Measurements from ENCODE around the gene SDF4.

DNA sequence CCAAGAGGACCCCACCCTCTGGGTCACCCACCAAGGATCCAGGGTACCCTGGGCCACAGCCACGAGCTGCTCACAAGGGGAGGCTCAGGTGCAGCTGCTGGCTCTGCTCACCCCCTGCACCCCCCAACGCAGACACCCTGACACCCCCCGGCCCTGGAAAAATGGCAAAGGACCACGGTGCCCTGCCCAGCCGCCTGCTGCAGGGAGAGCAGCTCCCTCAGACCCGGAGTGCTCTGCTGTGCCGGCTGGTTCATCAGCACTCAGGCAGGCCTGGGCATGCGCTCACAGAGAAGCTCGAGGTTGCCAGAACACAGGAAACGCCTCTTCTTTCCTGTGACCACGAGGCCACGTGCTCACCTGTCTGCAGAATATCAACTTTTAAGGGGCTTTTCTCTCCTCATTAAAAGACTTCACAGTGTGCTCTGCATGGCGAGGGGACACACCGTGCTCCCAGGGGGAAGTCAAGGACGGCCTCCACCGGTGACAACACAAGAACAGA is 19.0 kb upstream of the SDF4 start:
- TF ChIP-seq, protein P1, sequence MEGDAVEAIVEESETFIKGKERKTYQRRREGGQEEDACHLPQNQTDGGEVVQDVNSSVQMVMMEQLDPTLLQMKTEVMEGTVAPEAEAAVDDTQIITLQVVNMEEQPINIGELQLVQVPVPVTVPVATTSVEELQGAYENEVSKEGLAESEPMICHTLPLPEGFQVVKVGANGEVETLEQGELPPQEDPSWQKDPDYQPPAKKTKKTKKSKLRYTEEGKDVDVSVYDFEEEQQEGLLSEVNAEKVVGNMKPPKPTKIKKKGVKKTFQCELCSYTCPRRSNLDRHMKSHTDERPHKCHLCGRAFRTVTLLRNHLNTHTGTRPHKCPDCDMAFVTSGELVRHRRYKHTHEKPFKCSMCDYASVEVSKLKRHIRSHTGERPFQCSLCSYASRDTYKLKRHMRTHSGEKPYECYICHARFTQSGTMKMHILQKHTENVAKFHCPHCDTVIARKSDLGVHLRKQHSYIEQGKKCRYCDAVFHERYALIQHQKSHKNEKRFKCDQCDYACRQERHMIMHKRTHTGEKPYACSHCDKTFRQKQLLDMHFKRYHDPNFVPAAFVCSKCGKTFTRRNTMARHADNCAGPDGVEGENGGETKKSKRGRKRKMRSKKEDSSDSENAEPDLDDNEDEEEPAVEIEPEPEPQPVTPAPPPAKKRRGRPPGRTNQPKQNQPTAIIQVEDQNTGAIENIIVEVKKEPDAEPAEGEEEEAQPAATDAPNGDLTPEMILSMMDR (IDR thresholded peaks at IDR 0.05): no peak
- TF ChIP-seq POLR2A (IDR thresholded peaks at IDR 0.05): no peak
